CD14-positive monocyte (primary cell): ENCODE measurements around the gene TMEM132D. TPM values are rescaled to one million over a fixed set of nuclear protein-coding genes. Genes with fewer than 3 reads are reported as not detected.

Experiments used
- DNase-seq, 3 donors: peaks; one replicate each; pipeline ENCODE4 v3.0.0-alpha.2; 2011 to 2022
- H2AFZ ChIP-seq: 2 replicates; pipeline ENCODE4 v1.6.0; 2012; ENCODE audit warnings: mild to moderate bottlenecking, low read depth, low read length, inconsistent platforms; ENCODE audit not compliant: insufficient read depth, poor library complexity, severe bottlenecking
- H3K27ac ChIP-seq, 2 donors: 1 replicate in 1 of 2; 2 replicates in 1 of 2; pipeline ENCODE4 v1.5.1; 2012 to 2013; ENCODE audit warnings: low read length in 2 of 2, control low read depth in 1 of 2, inconsistent platforms in 1 of 2, low read depth in 1 of 2, mild to moderate bottlenecking in 1 of 2
- H3K27me3 ChIP-seq, 2 donors: one replicate each; pipeline versions ENCODE4 v1.6.0 to v1.6.1; 2011 to 2013; ENCODE audit warnings: low read length in 2 of 2; ENCODE audit not compliant: control insufficient read depth in 2 of 2, insufficient read depth in 2 of 2
- H3K36me3 ChIP-seq, 2 donors: replicated peaks in 1 of 2; 1 replicate in 1 of 2; 2 replicates in 1 of 2; pipeline versions ENCODE4 v1.5.1 to v1.6.1; 2012 to 2013; ENCODE audit warnings: low read length in 2 of 2, control low read depth in 1 of 2, inconsistent platforms in 1 of 2, mild to moderate bottlenecking in 1 of 2; ENCODE audit not compliant: insufficient read depth in 2 of 2, control insufficient read depth in 1 of 2
- H3K4me1 ChIP-seq, 2 donors: 1 replicate in 1 of 2; 2 replicates in 1 of 2; pipeline versions ENCODE4 v1.5.1 to v1.6.1; 2012 to 2013; ENCODE audit warnings: low read length in 2 of 2, control low read depth in 1 of 2, inconsistent platforms in 1 of 2, mild to moderate bottlenecking in 1 of 2, moderate library complexity in 1 of 2; ENCODE audit not compliant: insufficient read depth in 2 of 2, control insufficient read depth in 1 of 2
- H3K4me2 ChIP-seq: replicated peaks from 2 replicates; pipeline ENCODE3; 2012; ENCODE audit warnings: low read length, moderate library complexity, mild to moderate bottlenecking; ENCODE audit not compliant: poor library complexity, severe bottlenecking; ENCODE audit errors: extremely low read depth
- H3K4me3 ChIP-seq, 3 experiments: fragments of 200-600 bp in 1 of 3; sonication (generic) in 1 of 3; replicated peaks in 1 of 3; 1 replicate in 2 of 3; 2 replicates in 1 of 3; pipeline ENCODE4 v1.5.1; 2011 to 2013; ENCODE audit warnings: low read length in 3 of 3, mild to moderate bottlenecking in 3 of 3, control low read depth in 2 of 3, low read depth in 2 of 3, inconsistent platforms in 1 of 3, moderate library complexity in 1 of 3
- H3K79me2 ChIP-seq: 2 replicates; pipeline ENCODE4 v1.6.0; 2012; ENCODE audit warnings: mild to moderate bottlenecking, control low read depth, inconsistent platforms, low read length, moderate library complexity; ENCODE audit not compliant: insufficient read depth
- H3K9ac ChIP-seq: 2 replicates; pipeline ENCODE4 v1.6.0; 2017; ENCODE audit warnings: low read length, mild to moderate bottlenecking; ENCODE audit not compliant: insufficient read depth, poor library complexity, severe bottlenecking
- H3K9me3 ChIP-seq, 2 donors: replicated peaks in 1 of 2; 1 replicate in 1 of 2; 2 replicates in 1 of 2; pipeline versions ENCODE4 v1.5.1 to v1.6.1; 2012 to 2013; ENCODE audit warnings: low read length in 2 of 2, control low read depth in 1 of 2; ENCODE audit not compliant: control insufficient read depth in 1 of 2, insufficient read depth in 1 of 2
- H4K20me1 ChIP-seq: 2 replicates; pipeline ENCODE4 v1.6.0; 2012; ENCODE audit warnings: mild to moderate bottlenecking, low read length, control low read depth, moderate library complexity; ENCODE audit not compliant: insufficient read depth
- H3K27ac Mint-ChIP-seq, 7 donors: one replicate each; pipeline ENCODE4 v1.8.0; 2020; ENCODE audit warnings: mild to moderate bottlenecking in 7 of 7, mixed read lengths in 7 of 7, moderate library complexity in 6 of 7, inconsistent platforms in 2 of 7
- H3K27me3 Mint-ChIP-seq, 3 donors: one replicate each; pipeline ENCODE4 v1.8.0; 2021 to 2022; ENCODE audit warnings: low read depth in 3 of 3, mild to moderate bottlenecking in 3 of 3, mixed read lengths in 3 of 3, moderate library complexity in 3 of 3, inconsistent platforms in 1 of 3
- H3K36me3 Mint-ChIP-seq, 2 donors: one replicate each; pipeline ENCODE4 v1.8.0; 2020; ENCODE audit warnings: mixed read lengths in 2 of 2, inconsistent platforms in 1 of 2, mild to moderate bottlenecking in 1 of 2
- H3K4me1 Mint-ChIP-seq: one replicate; pipeline ENCODE4 v1.8.0; 2020; ENCODE audit warnings: mild to moderate bottlenecking, mixed read lengths
- H3K4me3 Mint-ChIP-seq, 2 donors: one replicate each; pipeline ENCODE4 v1.8.0; 2020; ENCODE audit warnings: mild to moderate bottlenecking in 2 of 2, mixed read lengths in 2 of 2, moderate library complexity in 1 of 2
- H3K9me3 Mint-ChIP-seq, 7 donors: one replicate each; pipeline ENCODE4 v1.8.0; 2020 to 2022; ENCODE audit warnings: mixed read lengths in 7 of 7, mild to moderate bottlenecking in 6 of 7, moderate library complexity in 6 of 7, inconsistent platforms in 2 of 7
- CTCF ChIP-seq: fragments of 200-600 bp; IDR thresholded peaks from one replicate; pipeline ENCODE4 v1.8.0; 2022; ENCODE audit warnings: antibody characterized with exemption, mild to moderate bottlenecking
- WGBS: methylation state at CpG from one replicate; pipeline ENCODE4 v1.1.5; 2013; ENCODE audit warnings: missing lambda C conversion rate; ENCODE audit not compliant: insufficient coverage; 5-methylcytosine and 5-hydroxymethylcytosine counted together
- intact Hi-C, 2 donors: fragments of 100-400 bp; cut with micrococcal nuclease; formaldehyde crosslinking; loops; one replicate each; pipeline versions ENCODE4 v1.15.0 to v1.15.1; 2023
- polyA plus RNA-seq, 3 donors: library from polyadenylated mRNA; depleted of rRNA in 1 of 3; unstranded in 2 of 3; stranded (reverse) in 1 of 3; fragments of 300-500 nt in 2 of 3; fragments of >200 nt in 1 of 3; fragmentation: Illumina TruSeq in 2 of 3; gene quantifications; 1 replicate in 2 of 3; 2 replicates in 1 of 3; pipeline ENCODE4 v1.2.3, GENCODE V29; 2012 to 2021

Gene TMEM132D
- polyA plus RNA-seq, 3 donors: 0.04 TPM; not detected in 2

GRCh38 chr12:129662234-129662633, 241.6 kb downstream of the TMEM132D start:
- Mint-ChIP-seq H3K4me1 (no peaks in the 10 kb centered on the region), H3K27me3 (peaks cover 0 to 3% (median 0%) of the 10 kb centered on the region in 3 donors), H3K4me3 (no peak overlapping the region), H3K27ac (no peak overlapping the region), H3K9me3 (peaks cover 0 to 20% (median 7%) of the 10 kb centered on the region in 7 donors), H3K36me3 (no peaks in the 10 kb centered on the region)
- peaks cover 19 to 37% of the 10 kb centered on the region in 2 donors for H3K9me3 ChIP-seq
- intact Hi-C loops: no loop called here
- no peak for TF ChIP-seq CTCF
- no peak overlapping the region for H2AFZ ChIP-seq
- no peaks in the 10 kb centered on the region for H4K20me1 ChIP-seq
- H3K79me2 ChIP-seq: no peaks in the 10 kb centered on the region
- DNase-seq: no peak
- H3K27me3 ChIP-seq: no peaks in the 10 kb centered on the region
- H3K9ac ChIP-seq: no peak overlapping the region
- no peak overlapping the region for H3K4me2 ChIP-seq
- WGBS: 94% methylated on average over 9 of the region's 9 CpGs
- H3K4me1 ChIP-seq: no peaks in the 10 kb centered on the region
- no peak overlapping the region for H3K27ac ChIP-seq
- H3K4me3 ChIP-seq: no peak overlapping the region
- H3K36me3 ChIP-seq: no peaks in the 10 kb centered on the region

- H3K9me3 Mint-ChIP-seq: peaks cover 0 to 18% (median 9%) of the 10 kb centered on the region in 7 donors
- no peaks in the 10 kb centered on the region for H3K36me3 ChIP-seq
- no peak overlapping the region for H3K4me3 Mint-ChIP-seq
- H3K4me3 ChIP-seq: no peak overlapping the region
- H3K36me3 Mint-ChIP-seq: no peaks in the 10 kb centered on the region
- H3K9me3 ChIP-seq: peaks cover 18 to 39% of the 10 kb centered on the region in 2 donors
- H3K9ac ChIP-seq: no peak overlapping the region
- H3K4me1 Mint-ChIP-seq: no peaks in the 10 kb centered on the region
- H3K27ac Mint-ChIP-seq: no peak overlapping the region
- TF ChIP-seq CTCF: no peak
- DNase-seq: no peak
- 82% methylated on average over 3 of the region's 7 CpGs for WGBS
- no peaks in the 10 kb centered on the region for H3K27me3 ChIP-seq
- H4K20me1 ChIP-seq: no peaks in the 10 kb centered on the region
- no peak overlapping the region for H3K27ac ChIP-seq
- H3K79me2 ChIP-seq: no peaks in the 10 kb centered on the region
- H3K4me1 ChIP-seq: no peaks in the 10 kb centered on the region
- H3K4me2 ChIP-seq: no peak overlapping the region
- H2AFZ ChIP-seq: no peak overlapping the region
- intact Hi-C loops: no loop called here
- H3K27me3 Mint-ChIP-seq: peaks cover 0 to 3% (median 0%) of the 10 kb centered on the region in 3 donors
Observed at GRCh38 chr12:129660946-129661345, 242.9 kb downstream of the TMEM132D start.
